EL (cell line): ENCODE results near the gene ATP1A3.

Source experiments
- DNase-seq: peaks from one replicate; pipeline ENCODE4 v3.0.0-alpha.2; 2016

The ATP1A3 gene

DNA sequence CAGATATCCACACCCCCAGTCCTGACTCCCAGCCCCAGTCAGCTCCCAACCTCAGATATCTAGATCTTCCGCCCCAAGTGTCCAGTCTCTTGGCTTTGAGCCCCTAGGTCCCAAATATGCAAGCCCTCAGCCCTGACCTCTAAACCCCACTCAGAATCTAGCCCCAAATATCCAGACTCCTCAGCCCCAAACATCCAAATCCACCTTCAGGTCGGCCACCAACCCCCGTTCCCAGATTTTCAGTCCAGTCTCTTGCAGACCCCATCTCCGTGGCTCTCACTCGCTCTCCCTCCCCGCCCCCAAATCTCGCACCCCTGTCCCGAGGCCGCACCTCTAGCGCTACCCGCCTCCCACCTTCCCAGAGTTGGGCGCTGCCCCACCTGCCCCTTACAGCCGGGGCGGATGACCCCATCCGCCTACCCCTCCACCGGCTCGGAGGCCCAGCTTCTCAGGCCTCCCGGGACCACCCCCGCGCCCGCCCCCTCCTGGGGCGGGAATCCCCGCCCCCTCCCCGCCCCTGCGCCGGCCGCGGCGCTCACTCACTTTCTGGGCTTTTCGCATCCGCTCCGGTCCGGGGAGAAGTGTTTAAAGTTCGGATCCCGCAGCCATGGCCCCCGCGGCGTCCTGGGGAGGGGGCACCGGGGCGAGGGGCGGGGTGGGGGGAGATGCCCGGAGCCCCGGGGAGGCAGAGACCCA, 66.4 kb downstream of the ATP1A3 start:
- DNase-seq = no peak

DNA sequence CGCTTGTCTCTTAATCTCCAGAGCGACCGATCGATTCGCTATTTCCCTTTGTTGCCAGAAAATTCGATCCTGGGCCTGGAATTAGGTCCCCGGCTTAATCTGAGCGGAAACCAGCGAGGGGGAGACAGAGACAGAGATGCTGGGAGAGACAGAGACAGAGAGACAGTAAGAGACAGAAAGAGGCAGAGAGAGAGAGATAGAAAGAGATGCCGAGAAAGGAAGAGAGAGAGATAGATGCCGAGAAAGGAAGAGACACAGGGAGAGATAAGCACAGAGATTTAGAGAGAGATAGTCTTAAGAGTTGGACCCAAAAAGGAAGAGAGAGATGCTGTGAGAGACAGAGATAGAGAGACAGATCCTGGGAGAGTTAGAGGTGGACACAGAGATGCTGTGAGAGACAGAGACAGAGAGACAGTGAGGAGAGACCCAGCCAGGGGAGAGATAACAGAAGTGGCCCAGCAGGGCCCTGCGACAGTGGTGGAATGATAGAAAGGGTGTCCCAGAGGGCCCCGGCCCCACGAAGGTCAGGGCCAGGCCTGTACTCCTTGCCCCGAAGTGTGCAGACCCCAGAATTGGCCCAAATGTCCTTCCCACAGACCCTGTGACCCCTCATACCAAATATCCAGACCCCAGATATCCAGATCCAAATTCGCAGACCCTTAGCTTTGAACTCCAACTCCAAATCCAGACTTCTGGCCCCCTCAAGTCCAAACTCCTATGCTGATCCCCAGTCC, 67.1 kb downstream of the ATP1A3 start:
- DNase-seq = no peak

DNA sequence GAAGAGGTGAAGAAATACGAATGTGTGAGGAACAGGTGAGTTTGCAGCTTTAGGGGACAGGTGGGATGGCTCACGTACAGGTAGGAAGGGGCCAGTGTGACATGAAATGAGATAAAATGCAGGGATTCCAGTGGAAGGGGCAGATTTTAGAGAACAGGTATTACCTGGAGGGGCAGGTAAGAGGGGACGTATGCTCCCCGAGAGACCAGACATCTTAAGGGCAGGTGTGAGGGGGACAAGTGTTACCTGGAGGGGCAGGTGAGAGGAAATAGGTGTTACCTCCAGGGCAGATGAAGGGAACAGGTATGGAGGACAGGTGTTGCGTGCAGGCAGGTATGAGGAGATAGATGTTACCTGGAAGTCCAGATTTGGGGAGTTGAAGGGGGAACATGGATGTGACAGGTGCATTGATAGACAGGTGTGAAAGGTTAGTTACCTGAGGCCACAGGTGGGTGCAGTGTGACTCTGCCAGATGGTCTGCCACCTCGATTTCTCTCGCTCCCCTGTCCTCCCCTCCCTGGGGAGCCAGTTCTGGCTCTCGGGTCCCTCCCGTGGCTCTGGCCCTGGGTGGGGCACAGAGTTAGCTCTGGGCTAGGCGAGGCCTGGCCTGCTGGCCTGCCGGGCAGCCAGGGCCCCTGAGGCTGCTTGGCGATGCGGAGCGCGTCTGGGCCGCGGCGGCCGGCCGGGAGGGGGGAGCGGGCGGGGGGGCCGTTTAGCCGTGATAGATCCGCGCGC, 67.8 kb downstream of the ATP1A3 start:
- DNase-seq = no peak

DNA sequence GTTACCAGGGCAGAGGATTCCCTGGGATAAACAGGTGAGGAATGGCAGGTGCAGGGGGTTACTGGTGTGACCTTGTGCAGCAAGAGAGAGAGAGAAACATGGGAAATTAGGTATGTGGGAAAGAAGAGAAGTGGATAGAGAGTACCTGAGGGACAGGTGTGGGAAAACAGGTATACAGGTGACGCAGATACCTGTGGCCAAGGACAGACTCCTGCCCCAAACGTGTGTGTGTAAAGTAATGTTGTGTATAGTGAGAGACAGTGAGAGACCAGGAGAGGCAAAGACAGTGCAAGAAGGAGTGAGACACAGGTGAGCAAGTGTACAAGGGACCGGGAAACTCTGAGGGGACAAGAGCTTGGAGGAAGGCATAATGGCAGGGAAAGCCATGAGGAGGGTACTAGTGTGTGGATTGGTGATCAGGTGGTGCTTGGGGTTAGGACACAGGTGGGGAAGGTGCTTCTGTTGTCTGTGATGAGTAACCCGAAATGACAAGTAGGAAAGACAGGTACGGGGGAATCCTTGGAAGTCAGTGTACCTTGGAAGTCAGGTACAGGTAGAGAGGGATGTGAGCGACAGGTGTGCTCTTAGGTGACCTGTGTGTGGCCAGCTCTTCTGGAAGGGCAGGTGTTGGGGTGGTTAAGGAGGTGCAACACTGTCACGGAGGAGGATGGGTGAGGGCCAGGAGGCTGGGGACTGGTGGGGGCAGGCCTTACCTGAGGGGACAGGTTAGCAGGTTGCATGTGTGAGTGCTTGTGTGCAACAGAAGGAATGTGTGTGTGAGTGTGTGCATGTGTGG, 68.6 kb downstream of the ATP1A3 start:
- DNase-seq = no peak

- no peak for DNase-seq
Observed at GRCh38 chr19:41924151-41925145, 69.6 kb downstream of the ATP1A3 start.

GRCh38 chr19:41923045-41923788, 70.8 kb downstream of the ATP1A3 start:
- no peak for DNase-seq

DNA sequence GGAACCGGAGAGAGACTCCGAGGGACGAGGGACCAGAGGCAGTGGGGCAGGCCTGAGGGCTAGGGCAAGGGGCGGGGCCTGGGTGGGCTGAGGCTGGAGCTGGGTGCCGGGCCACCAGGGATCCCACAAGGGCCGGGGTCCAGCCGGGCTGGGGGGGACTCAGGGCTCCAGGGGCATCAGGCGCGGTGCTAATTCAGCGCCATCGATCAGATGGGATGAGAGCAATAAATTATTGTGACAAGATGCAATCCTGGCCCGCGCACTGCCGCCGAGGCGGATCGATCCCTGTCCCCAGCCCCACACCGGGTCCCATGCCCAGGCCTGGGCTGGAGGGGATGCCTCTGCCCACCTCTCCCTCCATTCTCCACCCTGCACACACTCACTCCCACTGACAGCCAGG, 71.4 kb downstream of the ATP1A3 start:
- no peak for DNase-seq

- no peak for DNase-seq
Observed at GRCh38 chr19:41921577-41922576, 72.2 kb downstream of the ATP1A3 start.

GRCh38 chr19:41920882-41921576, 73.0 kb downstream of the ATP1A3 start:
- DNase-seq = no peak

DNA sequence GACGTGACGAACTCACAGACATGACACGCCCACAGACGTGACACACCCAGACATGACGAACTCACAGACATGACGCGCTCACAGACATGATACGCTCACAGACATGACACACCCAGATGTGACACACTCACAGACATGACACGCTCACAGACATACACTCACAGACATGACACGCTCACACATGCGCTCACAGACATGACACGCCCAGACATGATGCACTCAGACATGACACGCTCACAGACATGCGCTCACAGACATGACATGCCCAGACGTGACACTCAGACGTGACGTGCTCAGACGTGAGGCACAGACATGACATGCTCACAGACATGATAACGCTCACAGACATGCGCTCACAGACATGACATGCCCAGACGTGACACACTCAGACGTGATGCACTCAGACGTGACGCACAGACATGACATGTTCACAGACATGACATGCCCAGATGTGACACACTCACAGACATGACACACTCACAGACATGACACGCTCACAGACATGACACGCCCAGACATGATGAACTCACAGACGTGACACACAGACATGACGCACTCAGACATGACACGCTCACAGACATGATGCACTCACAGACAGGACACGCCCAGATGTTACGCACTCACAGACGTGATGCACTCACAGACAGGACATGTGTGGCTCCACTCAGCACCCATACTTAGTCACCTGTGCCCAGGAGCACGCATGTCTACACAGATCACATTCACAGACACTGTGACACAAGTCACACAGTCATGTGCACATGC, 73.9 kb downstream of the ATP1A3 start:
- no peak for DNase-seq

DNA sequence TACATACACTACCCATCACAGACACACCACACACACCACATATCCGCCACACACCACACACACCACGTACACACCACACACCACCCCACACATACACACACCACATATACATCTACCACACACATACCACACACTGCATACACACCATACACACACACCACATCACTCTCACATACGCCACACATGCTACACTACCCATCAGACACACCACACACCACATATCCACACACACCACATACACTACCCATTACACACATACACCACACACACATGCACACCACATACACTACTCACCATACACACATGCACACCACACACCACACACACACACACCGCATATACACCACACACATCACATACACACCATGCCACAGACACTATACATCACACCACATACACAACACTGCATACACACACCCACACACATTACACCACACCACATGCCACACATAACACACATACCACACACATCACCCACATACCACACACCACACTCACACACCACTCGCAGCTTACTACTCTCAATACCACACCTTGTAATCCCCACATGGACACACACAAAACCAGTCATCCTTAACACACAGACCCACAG, 75.3 kb downstream of the ATP1A3 start:
- DNase-seq = no peak

- no peak for DNase-seq
Observed at GRCh38 chr19:41918095-41918494, 75.9 kb downstream of the ATP1A3 start.

- no peak for DNase-seq
Observed at GRCh38 chr19:41917676-41918075, 76.4 kb downstream of the ATP1A3 start.
